Measurements from ENCODE around the gene MXI1.
"Not testable (repeated sequence)": the region's sequence is repeated elsewhere in the genome, so short reads cannot be mapped to it uniquely, and the experiment has no call there.

The MXI1 gene

GRCh38 chr10:110324201-110324804, 116.9 kb downstream of the MXI1 start:
- Histone ChIP-seq H3K4me3 (ENCODE audit: low read depth, low read length) (no peak overlapping the region), H3K27ac (no peak overlapping the region), H3K9me3 (ENCODE audit: severe bottlenecking) (no peaks in the 10 kb centered on the region), H3K27me3 (ENCODE audit: insufficient read depth, low read depth, severe bottlenecking) (no peaks in the 10 kb centered on the region), H3K36me3 (no peaks in the 10 kb centered on the region)
- TF ChIP-seq CTCF (IDR thresholded peaks at IDR 0.05; ENCODE audit: low read depth, low read length): no peak
- no peak for DNase-seq

- H3K4me3 ChIP-seq (ENCODE audit: low read depth, low read length): no peak overlapping the region
- H3K27me3 ChIP-seq (ENCODE audit: insufficient read depth, low read depth, severe bottlenecking): no peaks in the 10 kb centered on the region
- H3K36me3 ChIP-seq: no peaks in the 10 kb centered on the region
- no peak overlapping the region for H3K27ac ChIP-seq
- no peak for TF ChIP-seq CTCF (IDR thresholded peaks at IDR 0.05; ENCODE audit: low read depth, low read length)
- H3K9me3 ChIP-seq (ENCODE audit: severe bottlenecking): peaks cover 3% of the 10 kb centered on the region
- no peak for DNase-seq
Measured at GRCh38 chr10:110324805-110325280, 117.4 kb downstream of the MXI1 start.

- H3K36me3 ChIP-seq: no peaks in the 10 kb centered on the region
- no peaks in the 10 kb centered on the region for H3K27me3 ChIP-seq (ENCODE audit: insufficient read depth, low read depth, severe bottlenecking)
- no peak overlapping the region for H3K27ac ChIP-seq
- TF ChIP-seq CTCF (IDR thresholded peaks at IDR 0.05; ENCODE audit: low read depth, low read length): no peak
- peaks cover 17% of the 10 kb centered on the region for H3K9me3 ChIP-seq (ENCODE audit: severe bottlenecking)
- H3K4me3 ChIP-seq (ENCODE audit: low read depth, low read length): no peak overlapping the region
- DNase-seq: no peak
Measured at GRCh38 chr10:110326351-110327032, 119.1 kb downstream of the MXI1 start.

GRCh38 chr10:110327262-110327914, 120.0 kb downstream of the MXI1 start:
- no peak overlapping the region for H3K27ac ChIP-seq
- no peak for DNase-seq
- H3K4me3 ChIP-seq (ENCODE audit: low read depth, low read length): no peak overlapping the region
- H3K36me3 ChIP-seq: no peaks in the 10 kb centered on the region
- no peaks in the 10 kb centered on the region for H3K27me3 ChIP-seq (ENCODE audit: insufficient read depth, low read depth, severe bottlenecking)
- TF ChIP-seq CTCF (IDR thresholded peaks at IDR 0.05; ENCODE audit: low read depth, low read length): no peak
- H3K9me3 ChIP-seq (ENCODE audit: severe bottlenecking): peaks cover 21% of the 10 kb centered on the region

GRCh38 chr10:110330675-110331074, 123.3 kb downstream of the MXI1 start:
- Histone ChIP-seq H3K9me3 (ENCODE audit: severe bottlenecking) (peaks cover 21% of the 10 kb centered on the region), H3K27me3 (ENCODE audit: insufficient read depth, low read depth, severe bottlenecking) (no peaks in the 10 kb centered on the region), H3K4me3 (ENCODE audit: low read depth, low read length) (no peak overlapping the region), H3K27ac (no peak overlapping the region), H3K36me3 (no peaks in the 10 kb centered on the region)
- no peak for DNase-seq
- no peak for TF ChIP-seq CTCF (IDR thresholded peaks at IDR 0.05; ENCODE audit: low read depth, low read length)

- DNase-seq; H3K27me3 ChIP-seq (ENCODE audit: insufficient read depth, low read depth, severe bottlenecking); H3K36me3 ChIP-seq; H3K27ac ChIP-seq; H3K4me3 ChIP-seq (ENCODE audit: low read depth, low read length): not testable (repeated sequence)
- H3K9me3 ChIP-seq (ENCODE audit: severe bottlenecking): peaks cover 21% of the 10 kb centered on the region
Measured at GRCh38 chr10:110331226-110331795, 123.9 kb downstream of the MXI1 start.

Data from WERI-Rb-1 (cell line).